Measurements from ENCODE around the gene RSRP1. TPM values are rescaled to one million over a fixed set of nuclear protein-coding genes. Genes with fewer than 3 reads are reported as not detected.

The RSRP1 gene
- total and polyA plus RNA-seq, 2 of the 13 experiments (the other 11 are each of a cell fraction or from before 2014, with no cell fraction given): 43.9 to 52.8 TPM

DNA sequence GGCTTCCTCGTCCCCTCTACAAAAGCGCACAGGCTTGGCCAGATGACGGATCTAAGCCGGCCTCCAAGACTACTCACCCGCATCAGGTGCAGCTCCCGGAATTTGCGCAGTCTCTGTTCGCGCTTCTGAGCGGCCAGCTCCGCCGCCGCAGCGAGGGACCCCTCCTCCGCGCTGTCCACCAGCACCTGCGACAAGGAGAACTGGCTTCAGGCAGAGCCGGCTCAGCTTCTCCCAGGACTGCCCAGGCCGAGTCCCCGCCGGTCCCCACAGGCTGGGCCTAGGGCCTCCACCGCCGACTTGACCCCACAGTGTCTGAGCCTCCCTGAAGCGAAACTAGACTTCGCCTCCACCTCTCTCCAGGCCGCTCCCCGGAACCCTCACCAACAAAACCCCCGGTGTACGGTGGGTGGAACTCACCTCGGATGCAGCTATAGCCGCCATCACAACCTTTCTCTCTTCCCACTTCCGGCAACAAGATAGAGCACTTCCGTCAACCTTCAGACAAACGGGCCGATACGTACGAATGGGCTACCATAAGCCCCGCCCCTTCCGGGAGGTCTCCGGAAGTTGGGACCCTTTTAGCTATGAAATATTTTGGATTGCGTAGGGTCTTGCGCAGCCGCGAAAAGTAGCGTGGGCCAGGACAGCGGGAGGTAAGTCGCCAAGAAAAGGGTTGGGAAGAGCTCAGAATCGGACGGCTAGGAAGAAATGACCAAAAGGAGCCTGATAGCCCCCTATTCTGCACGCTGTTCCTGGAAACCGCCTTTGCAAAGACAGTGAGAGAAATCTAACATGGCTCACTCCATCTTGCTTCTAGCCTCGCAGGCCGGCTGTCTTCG lies 15.0 kb downstream of the RSRP1 start, which contains the start of gene SYF2 (continued):
- TF ChIP-seq ZNF224 (CRISPR knock-in tag; IDR thresholded peaks at IDR 0.05) (peak; percentile 33; the same call in 1 of the 2 replicates), CREB1 (IDR thresholded peaks at IDR 0.05) (peak; percentile 56), CREB1 (CRISPR knock-in tag; IDR thresholded peaks at IDR 0.05) (peak; percentile 92), TIGD3 (CRISPR knock-in tag; IDR thresholded peaks at IDR 0.05; ENCODE audit: borderline replicate concordance) (0 out of 2 replicates have a peak, but pooled peaks have one; percentile 63), ZNF446 (CRISPR knock-in tag; IDR thresholded peaks at IDR 0.05) (no peak), ZMYM4 (CRISPR knock-in tag; IDR thresholded peaks at IDR 0.05) (peak; percentile 29; the same call in 1 of the 2 replicates), MIER3 (CRISPR knock-in tag; IDR thresholded peaks at IDR 0.05; ENCODE audit: borderline replicate concordance) (peak; percentile 46; the same call in 1 of the 2 replicates), THYN1 (CRISPR knock-in tag; IDR thresholded peaks at IDR 0.05; ENCODE audit: borderline replicate concordance, low read depth) (no peak), PLRG1 (conservative IDR thresholded peaks at IDR 0.05) (no peak), KDM5B (CRISPR knock-in tag; IDR thresholded peaks at IDR 0.05; ENCODE audit: borderline replicate concordance) (peak; percentile 42; the same call in 1 of the 2 replicates), ZSCAN20 (CRISPR knock-in tag; IDR thresholded peaks at IDR 0.05; ENCODE audit: borderline replicate concordance) (no peak), NR2F6 (IDR thresholded peaks at IDR 0.05) (no peak), NR2F6 (CRISPR knock-in tag; IDR thresholded peaks at IDR 0.05) (peak; percentile 9; the same call in 1 of the 2 replicates), ZHX2 (IDR thresholded peaks at IDR 0.05; ENCODE audit: low read depth) (peak; percentile 65), ZHX2 (CRISPR knock-in tag; IDR thresholded peaks at IDR 0.05; ENCODE audit: borderline replicate concordance) (no peak)
- TF ChIP-seq, protein P1, sequence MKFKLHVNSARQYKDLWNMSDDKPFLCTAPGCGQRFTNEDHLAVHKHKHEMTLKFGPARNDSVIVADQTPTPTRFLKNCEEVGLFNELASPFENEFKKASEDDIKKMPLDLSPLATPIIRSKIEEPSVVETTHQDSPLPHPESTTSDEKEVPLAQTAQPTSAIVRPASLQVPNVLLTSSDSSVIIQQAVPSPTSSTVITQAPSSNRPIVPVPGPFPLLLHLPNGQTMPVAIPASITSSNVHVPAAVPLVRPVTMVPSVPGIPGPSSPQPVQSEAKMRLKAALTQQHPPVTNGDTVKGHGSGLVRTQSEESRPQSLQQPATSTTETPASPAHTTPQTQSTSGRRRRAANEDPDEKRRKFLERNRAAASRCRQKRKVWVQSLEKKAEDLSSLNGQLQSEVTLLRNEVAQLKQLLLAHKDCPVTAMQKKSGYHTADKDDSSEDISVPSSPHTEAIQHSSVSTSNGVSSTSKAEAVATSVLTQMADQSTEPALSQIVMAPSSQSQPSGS (CRISPR knock-in tag; IDR thresholded peaks at IDR 0.05): 0 out of 2 replicates have a peak, but pooled peaks have one; percentile 37
- TF ChIP-seq, protein P2, sequence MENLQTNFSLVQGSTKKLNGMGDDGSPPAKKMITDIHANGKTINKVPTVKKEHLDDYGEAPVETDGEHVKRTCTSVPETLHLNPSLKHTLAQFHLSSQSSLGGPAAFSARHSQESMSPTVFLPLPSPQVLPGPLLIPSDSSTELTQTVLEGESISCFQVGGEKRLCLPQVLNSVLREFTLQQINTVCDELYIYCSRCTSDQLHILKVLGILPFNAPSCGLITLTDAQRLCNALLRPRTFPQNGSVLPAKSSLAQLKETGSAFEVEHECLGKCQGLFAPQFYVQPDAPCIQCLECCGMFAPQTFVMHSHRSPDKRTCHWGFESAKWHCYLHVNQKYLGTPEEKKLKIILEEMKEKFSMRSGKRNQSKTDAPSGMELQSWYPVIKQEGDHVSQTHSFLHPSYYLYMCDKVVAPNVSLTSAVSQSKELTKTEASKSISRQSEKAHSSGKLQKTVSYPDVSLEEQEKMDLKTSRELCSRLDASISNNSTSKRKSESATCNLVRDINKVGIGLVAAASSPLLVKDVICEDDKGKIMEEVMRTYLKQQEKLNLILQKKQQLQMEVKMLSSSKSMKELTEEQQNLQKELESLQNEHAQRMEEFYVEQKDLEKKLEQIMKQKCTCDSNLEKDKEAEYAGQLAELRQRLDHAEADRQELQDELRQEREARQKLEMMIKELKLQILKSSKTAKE (CRISPR knock-in tag; IDR thresholded peaks at IDR 0.05; ENCODE audit: borderline replicate concordance): no peak
